Activated CD8-positive, alpha-beta T cell treated with anti-CD3 and anti-CD28 coated beads for 36 hours (primary cell): ENCODE results near the gene IL1RL2. TPM values are rescaled to one million over a fixed set of nuclear protein-coding genes. Genes with fewer than 3 reads are reported as not detected.

Source experiments
- ATAC-seq: fragments of 200-7000 bp; cut with Tn5 transposase; one replicate; pipeline ENCODE4 v1.10.0; 2021; ENCODE audit warnings: mild to moderate bottlenecking, moderate library complexity
- CTCF ChIA-PET: fragments of 350-600 bp; sonication (Branson Sonifier 250); formaldehyde crosslinking; loops from one replicate; lab custom pipeline; 2021; ENCODE audit warnings: antibody characterized with exemption; lab: Charles Lee
- POLR2A ChIA-PET: fragments of 350-600 bp; sonication (Branson Sonifier 250); formaldehyde crosslinking; loops from one replicate; lab custom pipeline; 2021; ENCODE audit warnings: antibody characterized with exemption; lab: Charles Lee
- DNase-seq: peaks from one replicate; pipeline ENCODE4 v3.0.0-alpha.2; 2020
- H3K27ac Mint-ChIP-seq: one replicate; pipeline ENCODE4 v1.8.0; 2021; ENCODE audit warnings: mild to moderate bottlenecking, mixed read lengths
- H3K27me3 Mint-ChIP-seq: one replicate; pipeline ENCODE4 v1.8.0; 2021; ENCODE audit warnings: mixed read lengths
- H3K36me3 Mint-ChIP-seq: one replicate; pipeline ENCODE4 v1.8.0; 2021; ENCODE audit warnings: low read depth, mixed read lengths
- H3K4me1 Mint-ChIP-seq: one replicate; pipeline ENCODE4 v1.8.0; 2021; ENCODE audit warnings: low read depth, mixed read lengths
- H3K4me3 Mint-ChIP-seq: one replicate; pipeline ENCODE4 v1.8.0; 2021; ENCODE audit warnings: mild to moderate bottlenecking, moderate library complexity, mixed read lengths
- H3K9me3 Mint-ChIP-seq: one replicate; pipeline ENCODE4 v1.8.0; 2021; ENCODE audit warnings: mixed read lengths
- intact Hi-C: fragments of 100-400 bp; cut with micrococcal nuclease; formaldehyde crosslinking; loops from one replicate; pipeline ENCODE4 v1.10.0; 2022
- total RNA-seq, 2 experiments: library from RNA; stranded (reverse); gene quantifications; one replicate each; pipeline ENCODE4 v1.2.3, GENCODE V29; 2021
- TF ChIP-seq, protein P1 (sequence below): fragments of 200-600 bp; IDR thresholded peaks from one replicate; pipeline ENCODE4 v1.8.0; 2022; ENCODE audit warnings: antibody characterized with exemption, mild to moderate bottlenecking

Gene IL1RL2
- total RNA-seq, 2 experiments from 2014 or later = not detected

DNA sequence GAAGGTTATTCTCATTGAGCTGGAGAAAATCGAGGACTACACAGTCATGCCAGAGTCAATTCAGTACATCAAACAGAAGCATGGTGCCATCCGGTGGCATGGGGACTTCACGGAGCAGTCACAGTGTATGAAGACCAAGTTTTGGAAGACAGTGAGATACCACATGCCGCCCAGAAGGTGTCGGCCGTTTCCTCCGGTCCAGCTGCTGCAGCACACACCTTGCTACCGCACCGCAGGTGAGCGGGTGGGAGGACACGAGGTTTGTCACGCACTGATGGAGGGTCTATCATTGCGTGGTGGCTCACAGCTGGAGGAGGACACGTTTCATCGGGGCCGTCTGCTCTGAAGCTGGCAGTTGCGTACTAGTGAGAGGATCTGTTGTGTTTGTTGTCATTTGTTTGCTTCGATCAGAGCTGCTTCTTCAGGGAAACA, 48.2 kb downstream of the IL1RL2 start:
- Mint-ChIP-seq H3K27ac (peak overlapping the region; percentile 58), H3K4me1 (peaks cover 49% of the 10 kb centered on the region), H3K27me3 (no peaks in the 10 kb centered on the region), H3K9me3 (no peaks in the 10 kb centered on the region), H3K36me3 (peaks cover 3% of the 10 kb centered on the region), H3K4me3 (no peak overlapping the region)
- ChIA-PET CTCF (interaction anchor here (0.7 to 13.0 kb wide), 11 partner anchors 13 to 233 kb away, joined by 3 to 222 read pairs (median 4); no protein-coding TSS in a partner anchor), POLR2A (interaction anchor here (0.7 kb wide), 1 partner anchor 215 kb away, joined by 3 read pairs; no protein-coding TSS in a partner anchor)
- TF ChIP-seq, protein P1, sequence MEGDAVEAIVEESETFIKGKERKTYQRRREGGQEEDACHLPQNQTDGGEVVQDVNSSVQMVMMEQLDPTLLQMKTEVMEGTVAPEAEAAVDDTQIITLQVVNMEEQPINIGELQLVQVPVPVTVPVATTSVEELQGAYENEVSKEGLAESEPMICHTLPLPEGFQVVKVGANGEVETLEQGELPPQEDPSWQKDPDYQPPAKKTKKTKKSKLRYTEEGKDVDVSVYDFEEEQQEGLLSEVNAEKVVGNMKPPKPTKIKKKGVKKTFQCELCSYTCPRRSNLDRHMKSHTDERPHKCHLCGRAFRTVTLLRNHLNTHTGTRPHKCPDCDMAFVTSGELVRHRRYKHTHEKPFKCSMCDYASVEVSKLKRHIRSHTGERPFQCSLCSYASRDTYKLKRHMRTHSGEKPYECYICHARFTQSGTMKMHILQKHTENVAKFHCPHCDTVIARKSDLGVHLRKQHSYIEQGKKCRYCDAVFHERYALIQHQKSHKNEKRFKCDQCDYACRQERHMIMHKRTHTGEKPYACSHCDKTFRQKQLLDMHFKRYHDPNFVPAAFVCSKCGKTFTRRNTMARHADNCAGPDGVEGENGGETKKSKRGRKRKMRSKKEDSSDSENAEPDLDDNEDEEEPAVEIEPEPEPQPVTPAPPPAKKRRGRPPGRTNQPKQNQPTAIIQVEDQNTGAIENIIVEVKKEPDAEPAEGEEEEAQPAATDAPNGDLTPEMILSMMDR = no peak
- DNase-seq (no peak), ATAC-seq (no peak)
- intact Hi-C loops = no loop called here

DNA sequence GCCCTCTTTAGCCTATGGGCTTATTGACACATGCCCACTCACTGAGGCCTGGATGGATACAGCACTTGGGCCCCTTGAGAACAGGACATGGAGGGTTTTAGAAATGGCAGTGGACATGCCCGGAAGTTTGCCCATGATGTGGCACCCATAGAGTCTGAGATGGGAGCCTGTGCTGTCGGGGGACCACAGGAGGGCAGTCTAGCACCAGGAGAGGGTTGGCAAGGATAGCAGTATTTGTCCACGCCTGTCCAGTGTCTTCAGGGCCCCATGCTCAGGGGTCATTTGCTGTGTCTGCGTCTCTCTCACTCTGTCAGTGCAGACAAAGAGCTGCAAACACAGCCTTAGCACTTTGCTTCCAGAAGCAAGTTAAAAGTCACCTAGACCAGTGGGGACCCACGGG, 48.7 kb downstream of the IL1RL2 start:
- POLR2A ChIA-PET = interaction anchor here (0.7 kb wide), 1 partner anchor 215 kb away, joined by 3 read pairs; no protein-coding TSS in a partner anchor
- TF ChIP-seq, protein P1 = peak; percentile 20
- DNase-seq (peak; percentile 46), ATAC-seq (no peak)
- H3K9me3 Mint-ChIP-seq = no peaks in the 10 kb centered on the region
- intact Hi-C loops = no loop called here
- peaks cover 49% of the 10 kb centered on the region for H3K4me1 Mint-ChIP-seq
- H3K27me3 Mint-ChIP-seq = no peaks in the 10 kb centered on the region
- CTCF ChIA-PET = interaction anchor here (0.7 to 13.0 kb wide), 13 partner anchors 12 to 234 kb away, joined by 3 to 222 read pairs (median 4); no protein-coding TSS in a partner anchor
- H3K36me3 Mint-ChIP-seq = peaks cover 3% of the 10 kb centered on the region
- no peak overlapping the region for H3K4me3 Mint-ChIP-seq
- H3K27ac Mint-ChIP-seq = no peak overlapping the region

DNA sequence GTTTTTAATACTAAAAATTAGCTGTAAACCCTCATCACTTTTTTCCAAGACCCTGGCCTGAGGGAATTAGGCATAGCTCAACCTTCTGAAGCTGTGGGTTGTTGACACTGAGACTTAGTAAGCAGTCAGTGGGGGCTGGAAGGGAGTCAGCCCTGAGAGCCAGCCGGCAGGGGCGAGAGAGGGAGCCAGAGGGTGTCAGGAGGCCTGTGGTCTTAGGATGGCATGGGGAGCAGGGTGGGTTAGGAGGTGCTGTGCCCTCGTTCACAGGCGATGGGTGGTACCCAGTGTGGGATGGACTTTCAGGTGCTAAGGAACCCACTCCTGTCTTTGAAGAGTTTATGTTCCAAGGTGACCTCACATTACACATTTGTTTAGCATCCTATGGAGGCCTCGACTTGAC, 49.3 kb downstream of the IL1RL2 start:
- H3K4me3 Mint-ChIP-seq = no peak overlapping the region
- intact Hi-C loops = no loop called here
- DNase-seq = no peak
- H3K9me3 Mint-ChIP-seq = no peaks in the 10 kb centered on the region
- ChIA-PET POLR2A (interaction anchor here (0.6 kb wide), 1 partner anchor 209 kb away, joined by 3 read pairs; no protein-coding TSS in a partner anchor), CTCF (interaction anchor here (0.9 to 13.0 kb wide), 10 partner anchors 15 to 241 kb away, joined by 3 to 222 read pairs (median 4); no protein-coding TSS in a partner anchor)
- peaks cover 50% of the 10 kb centered on the region for H3K4me1 Mint-ChIP-seq
- peaks cover 3% of the 10 kb centered on the region for H3K36me3 Mint-ChIP-seq
- TF ChIP-seq, protein P1 = no peak
- H3K27me3 Mint-ChIP-seq = no peaks in the 10 kb centered on the region
- no peak for ATAC-seq
- H3K27ac Mint-ChIP-seq = no peak overlapping the region

DNA sequence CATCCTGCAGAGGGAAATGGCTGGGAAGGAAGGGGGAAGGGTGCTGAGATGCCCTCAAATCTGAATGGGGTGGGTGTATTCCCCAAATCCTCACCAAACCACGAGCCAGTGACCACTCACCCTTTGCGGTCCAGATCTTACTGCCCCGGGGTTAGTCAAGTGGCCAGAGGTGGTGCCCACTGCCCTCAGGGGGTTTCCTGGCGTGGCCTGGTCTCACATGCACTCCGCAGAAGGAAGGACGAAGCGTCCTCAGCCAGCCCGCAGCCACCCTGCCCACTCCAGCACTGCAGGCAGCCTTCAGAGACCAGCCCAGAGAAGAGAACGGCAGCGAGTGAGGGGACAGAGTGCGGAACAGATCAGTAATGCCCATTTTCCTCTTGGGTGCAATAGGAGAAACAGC, 50.4 kb downstream of the IL1RL2 start:
- intact Hi-C loops = no loop called here
- ATAC-seq (no peak), DNase-seq (no peak)
- TF ChIP-seq, protein P1 = no peak
- H3K4me1 Mint-ChIP-seq = peaks cover 51% of the 10 kb centered on the region
- ChIA-PET POLR2A (interaction anchor here (0.9 kb wide), 1 partner anchor 204 kb away, joined by 3 read pairs; no protein-coding TSS in a partner anchor), CTCF (interaction anchor here (0.5 to 13.0 kb wide), 6 partner anchors 11 to 354 kb away, joined by 3 to 222 read pairs (median 44); no protein-coding TSS in a partner anchor)
- peaks cover 3% of the 10 kb centered on the region for H3K36me3 Mint-ChIP-seq
- no peak overlapping the region for H3K27ac Mint-ChIP-seq
- no peaks in the 10 kb centered on the region for H3K27me3 Mint-ChIP-seq
- no peaks in the 10 kb centered on the region for H3K9me3 Mint-ChIP-seq
- H3K4me3 Mint-ChIP-seq = no peak overlapping the region
